HEK293 (cell line): ENCODE measurements around the gene COL18A1.

Experiments
- HOXA7 ChIP-seq: sonication (generic); formaldehyde crosslinking; IDR thresholded peaks from 2 replicates; pipeline ENCODE4 v1.8.1; 2022; ENCODE audit warnings: missing genetic modification reagents, borderline replicate concordance
- KLF8 ChIP-seq: fragments of 450-650 bp; formaldehyde crosslinking; IDR thresholded peaks from 2 replicates; pipeline ENCODE4 v1.5.1; 2016; ENCODE audit warnings: missing biosample characterization, missing genetic modification characterization
- MEIS1 ChIP-seq: sonication (generic); formaldehyde crosslinking; IDR thresholded peaks from 2 replicates; pipeline ENCODE4 v1.8.1; 2022; ENCODE audit warnings: missing genetic modification reagents, mild to moderate bottlenecking, borderline replicate concordance
- OSR2 ChIP-seq: fragments of 450-650 bp; formaldehyde crosslinking; IDR thresholded peaks from 2 replicates; pipeline ENCODE4 v1.5.1; 2016; ENCODE audit warnings: missing biosample characterization, missing genetic modification characterization
- SCRT1 ChIP-seq: fragments of 450-650 bp; formaldehyde crosslinking; IDR thresholded peaks from 2 replicates; pipeline ENCODE4 v1.5.1; 2016; ENCODE audit warnings: missing biosample characterization, missing genetic modification characterization, borderline replicate concordance
- WT1 ChIP-seq: fragments of 450-650 bp; formaldehyde crosslinking; IDR thresholded peaks from 2 replicates; pipeline ENCODE4 v1.5.1; 2016; ENCODE audit warnings: missing biosample characterization, missing genetic modification characterization
- ZBTB20 ChIP-seq: fragments of 450-650 bp; formaldehyde crosslinking; IDR thresholded peaks from 2 replicates; pipeline ENCODE4 v1.5.1; 2016; ENCODE audit warnings: missing biosample characterization, missing genetic modification characterization
- ZBTB21 ChIP-seq: fragments of 450-650 bp; formaldehyde crosslinking; IDR thresholded peaks from 2 replicates; pipeline ENCODE4 v1.5.1; 2017; ENCODE audit warnings: missing biosample characterization, missing genetic modification characterization
- ZBTB8A ChIP-seq: fragments of 450-650 bp; formaldehyde crosslinking; IDR thresholded peaks from 2 replicates; pipeline ENCODE4 v1.5.1; 2016; ENCODE audit warnings: missing biosample characterization, missing genetic modification characterization
- ZNF114 ChIP-seq: fragments of 450-650 bp; formaldehyde crosslinking; IDR thresholded peaks from 2 replicates; pipeline ENCODE4 v1.5.0; 2017; ENCODE audit warnings: missing biosample characterization, missing genetic modification characterization
- ZNF175 ChIP-seq: fragments of 450-650 bp; formaldehyde crosslinking; IDR thresholded peaks from 2 replicates; pipeline ENCODE4 v1.5.1; 2016; ENCODE audit warnings: missing biosample characterization, missing genetic modification characterization
- ZNF2 ChIP-seq: fragments of 450-650 bp; formaldehyde crosslinking; IDR thresholded peaks from 2 replicates; pipeline ENCODE4 v1.5.1; 2016; ENCODE audit warnings: missing biosample characterization, missing genetic modification characterization
- ZNF266 ChIP-seq: fragments of 450-650 bp; formaldehyde crosslinking; IDR thresholded peaks from 2 replicates; pipeline ENCODE4 v1.5.1; 2016; ENCODE audit warnings: missing biosample characterization, missing genetic modification characterization, low read depth
- ZNF404 ChIP-seq: fragments of 450-650 bp; formaldehyde crosslinking; IDR thresholded peaks from 2 replicates; pipeline ENCODE4 v1.5.1; 2017; ENCODE audit warnings: missing biosample characterization, missing genetic modification characterization
- ZNF473 ChIP-seq: fragments of 450-650 bp; formaldehyde crosslinking; IDR thresholded peaks from 2 replicates; pipeline ENCODE4 v1.5.1; 2017; ENCODE audit warnings: missing biosample characterization, missing genetic modification characterization
- ZNF501 ChIP-seq: fragments of 450-650 bp; formaldehyde crosslinking; IDR thresholded peaks from 2 replicates; pipeline ENCODE4 v1.5.1; 2016; ENCODE audit warnings: missing biosample characterization, missing genetic modification characterization
- ZNF514 ChIP-seq: fragments of 450-650 bp; formaldehyde crosslinking; IDR thresholded peaks from 2 replicates; pipeline ENCODE4 v1.5.1; 2016; ENCODE audit warnings: missing biosample characterization, missing genetic modification characterization
- ZNF529 ChIP-seq: fragments of 450-650 bp; formaldehyde crosslinking; IDR thresholded peaks from 2 replicates; pipeline ENCODE4 v1.5.1; 2017; ENCODE audit warnings: missing genetic modification characterization, missing biosample characterization; ENCODE audit not compliant: insufficient replicate concordance
- ZNF530 ChIP-seq: fragments of 450-650 bp; formaldehyde crosslinking; IDR thresholded peaks from 2 replicates; pipeline ENCODE4 v1.5.1; 2016; ENCODE audit warnings: low read depth, missing biosample characterization, missing genetic modification characterization
- ZNF600 ChIP-seq: fragments of 450-650 bp; formaldehyde crosslinking; IDR thresholded peaks from 2 replicates; pipeline ENCODE4 v1.5.1; 2016; ENCODE audit warnings: missing biosample characterization, missing genetic modification characterization
- ZNF658 ChIP-seq: fragments of 450-650 bp; formaldehyde crosslinking; IDR thresholded peaks from 2 replicates; pipeline ENCODE4; 2016; ENCODE audit warnings: missing biosample characterization, missing genetic modification characterization
- ZNF664 ChIP-seq: fragments of 450-650 bp; formaldehyde crosslinking; IDR thresholded peaks from 2 replicates; pipeline ENCODE4 v1.5.1; 2016; ENCODE audit warnings: missing biosample characterization, missing genetic modification characterization
- TF ChIP-seq, protein P1 (sequence below): fragments of 450-650 bp; formaldehyde crosslinking; IDR thresholded peaks from 2 replicates; pipeline ENCODE4 v1.5.1; 2016; ENCODE audit warnings: missing biosample characterization, missing genetic modification characterization
- TF ChIP-seq, protein P2 (sequence below): fragments of 450-650 bp; formaldehyde crosslinking; IDR thresholded peaks from 2 replicates; pipeline ENCODE4 v1.5.1; 2016; ENCODE audit warnings: missing biosample characterization, missing genetic modification characterization
- TF ChIP-seq, protein P3 (sequence below): IDR thresholded peaks from 2 replicates; pipeline ENCODE4 v1.6.1; 2011; ENCODE audit warnings: mild to moderate bottlenecking, low read depth, low read length, borderline replicate concordance
- TF ChIP-seq, protein P4 (sequence below): fragments of 450-650 bp; formaldehyde crosslinking; IDR thresholded peaks from 2 replicates; pipeline ENCODE4 v1.5.1; 2016; ENCODE audit warnings: missing biosample characterization, missing genetic modification characterization
- TF ChIP-seq, protein P5 (sequence below): fragments of 450-650 bp; formaldehyde crosslinking; IDR thresholded peaks from 2 replicates; pipeline ENCODE4 v1.5.1; 2016; ENCODE audit warnings: missing biosample characterization, missing genetic modification characterization, low read depth
- TF ChIP-seq, protein P6 (sequence below): fragments of 450-650 bp; formaldehyde crosslinking; IDR thresholded peaks from 2 replicates; pipeline ENCODE4 v1.5.1; 2017; ENCODE audit warnings: missing biosample characterization, mild to moderate bottlenecking, missing genetic modification characterization, moderate library complexity

Gene COL18A1

DNA sequence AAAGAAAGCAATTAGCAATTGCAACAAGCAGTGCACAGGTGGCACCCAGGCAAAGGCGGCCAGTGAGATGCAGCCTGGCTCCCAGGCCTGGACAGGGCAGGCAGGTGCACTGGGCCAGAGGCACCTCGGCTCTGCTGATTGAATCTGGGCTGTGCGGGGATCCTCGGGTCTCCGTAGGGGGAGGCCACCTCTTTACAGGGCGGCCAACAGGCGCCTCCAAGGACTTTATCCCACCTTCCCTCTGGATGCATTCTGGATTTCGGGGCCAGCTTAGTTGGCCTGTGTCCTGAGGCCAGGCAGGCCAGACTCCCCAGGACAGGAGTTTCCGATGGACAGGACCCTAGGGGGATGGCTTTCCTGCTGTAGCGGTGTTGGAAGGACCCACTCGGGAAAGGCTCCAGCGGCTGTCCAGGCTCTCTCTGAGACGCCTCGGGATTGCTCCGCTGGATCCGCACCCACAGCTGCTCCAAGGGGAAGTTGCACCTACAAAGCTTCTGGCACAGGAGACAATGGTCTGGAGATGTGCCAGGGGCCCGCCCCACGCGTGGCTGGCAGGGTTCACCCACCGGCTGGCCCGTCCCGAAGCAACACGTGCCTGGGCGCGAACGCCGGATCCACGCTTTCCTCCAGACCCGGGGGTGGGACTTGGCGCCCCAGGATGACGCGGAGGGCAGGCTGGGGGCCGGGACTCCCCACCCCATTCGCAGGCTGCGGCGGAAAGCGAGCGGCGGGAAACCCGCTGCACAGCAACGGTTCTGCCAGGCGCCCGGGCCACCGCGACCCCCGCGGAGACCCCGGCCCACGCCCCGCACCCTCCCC lies 136.5 kb downstream of the COL18A1 start (continued):
- no peak for TF ChIP-seq ZNF266
- peak; percentile 55; the same call in 1 of the 2 replicates for TF ChIP-seq OSR2 (tag by site-specific recombination)
- no peak for TF ChIP-seq ZNF473 (tag by site-specific recombination)
- TF ChIP-seq ZNF664 (tag by site-specific recombination) = no peak
- TF ChIP-seq, protein P1, sequence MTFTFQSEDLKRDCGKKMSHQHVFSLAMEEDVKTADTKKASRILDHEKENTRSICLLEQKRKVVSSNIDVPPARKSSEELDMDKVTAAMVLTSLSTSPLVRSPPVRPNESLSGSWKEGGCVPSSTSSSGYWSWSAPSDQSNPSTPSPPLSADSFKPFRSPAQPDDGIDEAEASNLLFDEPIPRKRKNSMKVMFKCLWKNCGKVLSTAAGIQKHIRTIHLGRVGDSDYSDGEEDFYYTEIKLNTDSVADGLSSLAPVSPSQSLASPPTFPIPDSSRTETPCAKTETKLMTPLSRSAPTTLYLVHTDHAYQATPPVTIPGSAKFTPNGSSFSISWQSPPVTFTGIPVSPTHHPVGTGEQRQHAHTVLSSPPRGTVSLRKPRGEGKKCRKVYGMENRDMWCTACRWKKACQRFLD (tag by site-specific recombination) = no peak
- TF ChIP-seq ZBTB21 (tag by site-specific recombination) = peak; percentile 25; the same call in 1 of the 2 replicates
- no peak for TF ChIP-seq ZNF114 (tag by site-specific recombination)
- TF ChIP-seq ZNF404 (tag by site-specific recombination) = no peak
- TF ChIP-seq KLF8 (tag by site-specific recombination) = peak; percentile 96
- TF ChIP-seq, protein P2, sequence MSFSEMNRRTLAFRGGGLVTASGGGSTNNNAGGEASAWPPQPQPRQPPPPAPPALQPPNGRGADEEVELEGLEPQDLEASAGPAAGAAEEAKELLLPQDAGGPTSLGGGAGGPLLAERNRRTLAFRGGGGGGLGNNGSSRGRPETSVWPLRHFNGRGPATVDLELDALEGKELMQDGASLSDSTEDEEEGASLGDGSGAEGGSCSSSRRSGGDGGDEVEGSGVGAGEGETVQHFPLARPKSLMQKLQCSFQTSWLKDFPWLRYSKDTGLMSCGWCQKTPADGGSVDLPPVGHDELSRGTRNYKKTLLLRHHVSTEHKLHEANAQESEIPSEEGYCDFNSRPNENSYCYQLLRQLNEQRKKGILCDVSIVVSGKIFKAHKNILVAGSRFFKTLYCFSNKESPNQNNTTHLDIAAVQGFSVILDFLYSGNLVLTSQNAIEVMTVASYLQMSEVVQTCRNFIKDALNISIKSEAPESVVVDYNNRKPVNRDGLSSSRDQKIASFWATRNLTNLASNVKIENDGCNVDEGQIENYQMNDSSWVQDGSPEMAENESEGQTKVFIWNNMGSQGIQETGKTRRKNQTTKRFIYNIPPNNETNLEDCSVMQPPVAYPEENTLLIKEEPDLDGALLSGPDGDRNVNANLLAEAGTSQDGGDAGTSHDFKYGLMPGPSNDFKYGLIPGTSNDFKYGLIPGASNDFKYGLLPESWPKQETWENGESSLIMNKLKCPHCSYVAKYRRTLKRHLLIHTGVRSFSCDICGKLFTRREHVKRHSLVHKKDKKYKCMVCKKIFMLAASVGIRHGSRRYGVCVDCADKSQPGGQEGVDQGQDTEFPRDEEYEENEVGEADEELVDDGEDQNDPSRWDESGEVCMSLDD = 0 out of 2 replicates have a peak, but pooled peaks have one; percentile 36
- TF ChIP-seq SCRT1 (tag by site-specific recombination) = peak; percentile 98
- TF ChIP-seq WT1 = no peak
- no peak for TF ChIP-seq ZBTB8A (tag by site-specific recombination)
- TF ChIP-seq, protein P3, sequence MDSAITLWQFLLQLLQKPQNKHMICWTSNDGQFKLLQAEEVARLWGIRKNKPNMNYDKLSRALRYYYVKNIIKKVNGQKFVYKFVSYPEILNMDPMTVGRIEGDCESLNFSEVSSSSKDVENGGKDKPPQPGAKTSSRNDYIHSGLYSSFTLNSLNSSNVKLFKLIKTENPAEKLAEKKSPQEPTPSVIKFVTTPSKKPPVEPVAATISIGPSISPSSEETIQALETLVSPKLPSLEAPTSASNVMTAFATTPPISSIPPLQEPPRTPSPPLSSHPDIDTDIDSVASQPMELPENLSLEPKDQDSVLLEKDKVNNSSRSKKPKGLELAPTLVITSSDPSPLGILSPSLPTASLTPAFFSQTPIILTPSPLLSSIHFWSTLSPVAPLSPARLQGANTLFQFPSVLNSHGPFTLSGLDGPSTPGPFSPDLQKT = no peak
- no peak for TF ChIP-seq ZNF175 (tag by site-specific recombination)
- TF ChIP-seq, protein P4, sequence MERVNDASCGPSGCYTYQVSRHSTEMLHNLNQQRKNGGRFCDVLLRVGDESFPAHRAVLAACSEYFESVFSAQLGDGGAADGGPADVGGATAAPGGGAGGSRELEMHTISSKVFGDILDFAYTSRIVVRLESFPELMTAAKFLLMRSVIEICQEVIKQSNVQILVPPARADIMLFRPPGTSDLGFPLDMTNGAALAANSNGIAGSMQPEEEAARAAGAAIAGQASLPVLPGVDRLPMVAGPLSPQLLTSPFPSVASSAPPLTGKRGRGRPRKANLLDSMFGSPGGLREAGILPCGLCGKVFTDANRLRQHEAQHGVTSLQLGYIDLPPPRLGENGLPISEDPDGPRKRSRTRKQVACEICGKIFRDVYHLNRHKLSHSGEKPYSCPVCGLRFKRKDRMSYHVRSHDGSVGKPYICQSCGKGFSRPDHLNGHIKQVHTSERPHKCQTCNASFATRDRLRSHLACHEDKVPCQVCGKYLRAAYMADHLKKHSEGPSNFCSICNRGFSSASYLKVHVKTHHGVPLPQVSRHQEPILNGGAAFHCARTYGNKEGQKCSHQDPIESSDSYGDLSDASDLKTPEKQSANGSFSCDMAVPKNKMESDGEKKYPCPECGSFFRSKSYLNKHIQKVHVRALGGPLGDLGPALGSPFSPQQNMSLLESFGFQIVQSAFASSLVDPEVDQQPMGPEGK (tag by site-specific recombination) = peak; percentile 97
- peak; percentile 20; the same call in 1 of the 2 replicates for TF ChIP-seq ZBTB20 (tag by site-specific recombination)
- TF ChIP-seq ZNF530 (tag by site-specific recombination) = no peak
- TF ChIP-seq ZNF501 (tag by site-specific recombination) = no peak
- no peak for TF ChIP-seq ZNF529 (tag by site-specific recombination)
- peak; percentile 85 for TF ChIP-seq ZNF600 (tag by site-specific recombination)
- no peak for TF ChIP-seq HOXA7 (CRISPR knock-in tag)
- no peak for TF ChIP-seq ZNF658
- TF ChIP-seq ZNF2 (tag by site-specific recombination) = 0 out of 2 replicates have a peak, but pooled peaks have one; percentile 44
- TF ChIP-seq, protein P5, sequence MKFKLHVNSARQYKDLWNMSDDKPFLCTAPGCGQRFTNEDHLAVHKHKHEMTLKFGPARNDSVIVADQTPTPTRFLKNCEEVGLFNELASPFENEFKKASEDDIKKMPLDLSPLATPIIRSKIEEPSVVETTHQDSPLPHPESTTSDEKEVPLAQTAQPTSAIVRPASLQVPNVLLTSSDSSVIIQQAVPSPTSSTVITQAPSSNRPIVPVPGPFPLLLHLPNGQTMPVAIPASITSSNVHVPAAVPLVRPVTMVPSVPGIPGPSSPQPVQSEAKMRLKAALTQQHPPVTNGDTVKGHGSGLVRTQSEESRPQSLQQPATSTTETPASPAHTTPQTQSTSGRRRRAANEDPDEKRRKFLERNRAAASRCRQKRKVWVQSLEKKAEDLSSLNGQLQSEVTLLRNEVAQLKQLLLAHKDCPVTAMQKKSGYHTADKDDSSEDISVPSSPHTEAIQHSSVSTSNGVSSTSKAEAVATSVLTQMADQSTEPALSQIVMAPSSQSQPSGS (tag by site-specific recombination) = no peak
- TF ChIP-seq, protein P6, sequence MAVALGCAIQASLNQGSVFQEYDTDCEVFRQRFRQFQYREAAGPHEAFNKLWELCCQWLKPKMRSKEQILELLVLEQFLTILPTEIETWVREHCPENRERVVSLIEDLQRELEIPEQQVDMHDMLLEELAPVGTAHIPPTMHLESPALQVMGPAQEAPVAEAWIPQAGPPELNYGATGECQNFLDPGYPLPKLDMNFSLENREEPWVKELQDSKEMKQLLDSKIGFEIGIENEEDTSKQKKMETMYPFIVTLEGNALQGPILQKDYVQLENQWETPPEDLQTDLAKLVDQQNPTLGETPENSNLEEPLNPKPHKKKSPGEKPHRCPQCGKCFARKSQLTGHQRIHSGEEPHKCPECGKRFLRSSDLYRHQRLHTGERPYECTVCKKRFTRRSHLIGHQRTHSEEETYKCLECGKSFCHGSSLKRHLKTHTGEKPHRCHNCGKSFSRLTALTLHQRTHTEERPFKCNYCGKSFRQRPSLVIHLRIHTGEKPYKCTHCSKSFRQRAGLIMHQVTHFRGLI = peak; percentile 49; the same call in 1 of the 2 replicates
- no peak for TF ChIP-seq MEIS1 (CRISPR knock-in tag)
- TF ChIP-seq ZNF514 (tag by site-specific recombination) = no peak
